T-helper 1 cell treated with Interleukin-12 subunit alpha and Interleukin-12 subunit beta and Interleukin-4 antibody, amounts not matched to agents 30 μg/mL and 1 μg/mL, for 36 hours (primary cell): ENCODE results near the gene AKR1C8.
"Not testable (repeated sequence)": the region's sequence is repeated elsewhere in the genome, so short reads cannot be mapped to it uniquely, and the experiment has no call there.

Source experiments
- H3K27ac Mint-ChIP-seq: one replicate; pipeline ENCODE4 v1.8.0; 2021; ENCODE audit warnings: mild to moderate bottlenecking, mixed read lengths
- H3K27me3 Mint-ChIP-seq: one replicate; pipeline ENCODE4 v1.8.0; 2021; ENCODE audit warnings: low read depth, mixed read lengths
- H3K36me3 Mint-ChIP-seq: one replicate; pipeline ENCODE4 v1.8.0; 2021; ENCODE audit warnings: low read depth, mixed read lengths
- H3K4me1 Mint-ChIP-seq: one replicate; pipeline ENCODE4 v1.8.0; 2021; ENCODE audit warnings: low read depth, mixed read lengths
- H3K4me3 Mint-ChIP-seq: one replicate; pipeline ENCODE4 v1.8.0; 2021; ENCODE audit warnings: mild to moderate bottlenecking, moderate library complexity, mixed read lengths
- H3K9me3 Mint-ChIP-seq: one replicate; pipeline ENCODE4 v1.8.0; 2021; ENCODE audit warnings: mixed read lengths

The AKR1C8 gene

GRCh38 chr10:5195727-5196374, 10.9 kb upstream of the AKR1C8 start:
- H3K9me3 Mint-ChIP-seq: peaks cover 3% of the 10 kb centered on the region
- no peak overlapping the region for H3K4me3 Mint-ChIP-seq
- H3K27me3 Mint-ChIP-seq: no peaks in the 10 kb centered on the region
- H3K36me3 Mint-ChIP-seq: no peaks in the 10 kb centered on the region
- no peaks in the 10 kb centered on the region for H3K4me1 Mint-ChIP-seq
- H3K27ac Mint-ChIP-seq: no peak overlapping the region

DNA sequence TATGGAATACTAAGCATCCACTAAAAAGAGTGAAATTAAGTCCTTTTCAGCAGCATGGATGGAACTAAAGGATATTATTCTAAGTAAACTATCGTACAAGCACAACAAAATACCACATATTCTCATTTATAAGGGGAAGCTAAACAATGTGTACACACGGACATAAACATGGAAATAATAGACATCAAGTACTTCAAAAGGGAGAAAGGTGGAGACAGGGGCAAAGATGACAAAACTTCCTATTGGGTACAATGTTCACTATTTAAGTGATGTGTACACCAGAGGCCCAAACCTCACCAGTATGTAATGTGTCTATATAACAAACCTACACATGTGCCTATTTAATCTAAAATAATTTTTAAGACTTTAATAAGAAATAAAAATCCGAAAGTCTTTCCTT, 9.5 kb upstream of the AKR1C8 start:
- H3K4me1 Mint-ChIP-seq: no peaks in the 10 kb centered on the region
- no peak overlapping the region for H3K4me3 Mint-ChIP-seq
- no peak overlapping the region for H3K27ac Mint-ChIP-seq
- H3K36me3 Mint-ChIP-seq: no peaks in the 10 kb centered on the region
- H3K27me3 Mint-ChIP-seq: no peaks in the 10 kb centered on the region
- H3K9me3 Mint-ChIP-seq: peaks cover 3% of the 10 kb centered on the region

DNA sequence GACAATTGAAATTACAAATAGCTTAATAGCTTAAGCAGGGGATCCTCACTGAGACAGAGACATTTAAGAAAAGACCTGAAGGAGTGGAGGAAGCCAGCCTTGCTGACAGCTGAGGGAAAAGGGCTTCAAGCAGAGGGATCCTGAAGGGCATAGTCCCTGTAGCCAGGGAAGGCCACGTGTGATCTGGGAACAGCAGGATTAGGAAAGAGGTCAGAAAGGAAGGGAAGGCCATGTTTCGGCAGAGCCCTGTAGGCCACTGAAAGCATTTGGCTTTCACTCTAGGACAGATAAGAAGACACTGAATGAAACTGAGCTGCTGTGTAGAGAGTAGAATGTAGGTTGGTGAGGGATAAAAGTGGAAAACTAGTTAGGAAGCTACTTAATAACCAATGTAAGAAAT, 3.4 kb upstream of the AKR1C8 start:
- Mint-ChIP-seq H3K27me3 (no peaks in the 10 kb centered on the region), H3K4me3 (no peak overlapping the region), H3K4me1 (no peaks in the 10 kb centered on the region), H3K9me3 (no peaks in the 10 kb centered on the region), H3K36me3 (no peaks in the 10 kb centered on the region), H3K27ac (no peak overlapping the region)

GRCh38 chr10:5187867-5188266, 2.9 kb upstream of the AKR1C8 start:
- Mint-ChIP-seq H3K9me3 (no peaks in the 10 kb centered on the region), H3K4me1 (no peaks in the 10 kb centered on the region), H3K4me3 (no peak overlapping the region), H3K27me3 (no peaks in the 10 kb centered on the region), H3K36me3 (no peaks in the 10 kb centered on the region), H3K27ac (no peak overlapping the region)

- Mint-ChIP-seq H3K9me3 (no peaks in the 10 kb centered on the region), H3K36me3 (no peaks in the 10 kb centered on the region), H3K4me1 (no peaks in the 10 kb centered on the region), H3K4me3 (no peak overlapping the region), H3K27ac (no peak overlapping the region), H3K27me3 (no peaks in the 10 kb centered on the region)
These were observed 1.0 kb downstream of the AKR1C8 start for GRCh38 chr10:5183923-5184322.

GRCh38 chr10:5180503-5180902, 4.4 kb downstream of the AKR1C8 start:
- H3K9me3 Mint-ChIP-seq, H3K27ac Mint-ChIP-seq, H3K4me3 Mint-ChIP-seq, H3K4me1 Mint-ChIP-seq, H3K27me3 Mint-ChIP-seq, H3K36me3 Mint-ChIP-seq: not testable (repeated sequence)

DNA sequence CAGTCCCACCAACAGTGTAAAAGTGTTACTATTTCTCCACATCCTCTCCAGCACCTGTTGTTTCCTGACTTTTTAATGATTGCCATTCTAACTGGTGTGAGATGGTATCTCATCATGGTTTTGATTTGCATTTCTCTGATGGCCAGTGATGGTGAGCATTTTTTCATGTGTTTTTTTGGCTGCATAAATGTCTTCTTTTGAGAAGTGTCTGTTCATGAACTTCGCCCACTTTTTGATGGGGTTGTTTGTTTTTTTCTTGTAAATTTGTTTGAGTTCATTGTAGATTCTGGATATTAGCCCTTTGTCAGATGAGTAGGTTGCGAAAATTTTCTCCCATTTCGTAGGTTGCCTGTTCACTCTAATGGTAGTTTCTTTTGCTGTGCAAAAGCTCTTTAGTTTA, 9.4 kb downstream of the AKR1C8 start:
- H3K27me3 Mint-ChIP-seq, H3K4me3 Mint-ChIP-seq, H3K27ac Mint-ChIP-seq, H3K9me3 Mint-ChIP-seq, H3K36me3 Mint-ChIP-seq, H3K4me1 Mint-ChIP-seq: not testable (repeated sequence)

- Mint-ChIP-seq H3K9me3 (peaks cover 35% of the 10 kb centered on the region), H3K36me3 (peaks cover 2% of the 10 kb centered on the region), H3K27ac (no peak overlapping the region), H3K4me3 (no peak overlapping the region), H3K4me1 (peaks cover 6% of the 10 kb centered on the region), H3K27me3 (peaks cover 6% of the 10 kb centered on the region)
These were observed 16.0 kb downstream of the AKR1C8 start for GRCh38 chr10:5168897-5169420.

DNA sequence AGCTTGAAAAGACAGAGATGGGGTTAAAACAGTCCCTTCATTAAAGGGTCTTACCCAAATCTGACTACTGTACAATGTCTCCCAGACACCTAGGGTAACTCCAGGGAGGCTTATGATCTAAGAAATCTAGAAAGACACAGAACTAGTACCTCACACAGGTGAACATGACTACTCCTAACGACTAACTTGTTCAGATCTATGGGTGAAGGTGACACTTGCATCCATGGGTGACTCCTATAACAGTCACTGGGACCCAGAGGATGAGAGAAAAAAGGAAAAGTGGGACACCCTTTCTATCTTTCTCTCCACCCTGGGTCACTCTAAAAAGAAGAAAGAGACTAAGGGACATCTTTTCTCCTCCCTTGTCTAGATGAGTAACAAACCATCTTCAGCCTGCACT, 19.2 kb downstream of the AKR1C8 start:
- no peak overlapping the region for H3K4me3 Mint-ChIP-seq
- peaks cover 2% of the 10 kb centered on the region for H3K36me3 Mint-ChIP-seq
- H3K27ac Mint-ChIP-seq: no peak overlapping the region
- no peaks in the 10 kb centered on the region for H3K27me3 Mint-ChIP-seq
- H3K4me1 Mint-ChIP-seq: peaks cover 6% of the 10 kb centered on the region
- H3K9me3 Mint-ChIP-seq: peaks cover 61% of the 10 kb centered on the region

DNA sequence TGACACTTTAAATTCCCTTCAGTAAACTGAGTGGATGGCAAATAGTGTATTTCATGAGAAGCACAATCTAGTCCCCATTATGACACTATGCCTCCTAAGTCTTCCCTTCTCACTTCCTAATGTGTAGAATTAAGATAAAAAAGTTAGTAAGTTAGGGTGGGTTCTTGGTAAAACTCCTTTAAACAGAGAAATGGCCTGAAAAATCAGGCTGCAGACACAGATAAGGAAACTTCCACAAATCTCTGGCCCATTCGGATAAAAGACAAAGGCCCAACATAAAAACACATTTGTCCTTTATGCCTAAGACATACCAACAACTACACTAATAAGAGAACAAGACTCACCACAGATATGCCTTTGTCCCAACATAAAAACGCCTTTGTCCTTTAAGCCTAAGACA, 21.5 kb downstream of the AKR1C8 start:
- Mint-ChIP-seq H3K36me3 (no peaks in the 10 kb centered on the region), H3K9me3 (peaks cover 61% of the 10 kb centered on the region), H3K27ac (no peak overlapping the region)

GRCh38 chr10:5159126-5159525, 25.8 kb downstream of the AKR1C8 start:
- no peaks in the 10 kb centered on the region for H3K4me1 Mint-ChIP-seq
- no peaks in the 10 kb centered on the region for H3K36me3 Mint-ChIP-seq
- no peak overlapping the region for H3K4me3 Mint-ChIP-seq
- no peaks in the 10 kb centered on the region for H3K27me3 Mint-ChIP-seq
- peaks cover 29% of the 10 kb centered on the region for H3K9me3 Mint-ChIP-seq
- no peak overlapping the region for H3K27ac Mint-ChIP-seq

More for the DNA sequence above, 21.5 kb downstream of the AKR1C8 start:
- H3K27me3 Mint-ChIP-seq: no peaks in the 10 kb centered on the region
- no peak overlapping the region for H3K4me3 Mint-ChIP-seq
- H3K4me1 Mint-ChIP-seq: peaks cover 3% of the 10 kb centered on the region

DNA sequence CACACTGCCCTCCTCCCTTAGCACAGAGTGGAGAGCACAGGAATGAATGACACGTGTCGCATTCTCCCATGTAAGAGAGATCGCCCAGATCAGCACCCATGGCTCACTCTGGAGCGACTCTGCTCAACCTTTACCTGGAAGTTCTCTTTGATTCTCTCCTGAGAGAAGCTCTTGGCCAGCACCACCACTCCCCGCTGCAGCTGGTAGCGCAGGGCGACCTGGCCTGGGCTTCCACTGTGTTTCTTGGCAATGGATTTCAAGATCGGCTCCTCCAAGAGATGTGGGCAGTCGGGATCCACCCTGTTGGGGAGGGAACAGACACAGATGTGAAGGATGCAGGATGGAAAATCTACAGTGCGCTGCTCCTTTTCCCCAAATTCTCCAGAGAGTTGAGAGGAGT, 27.4 kb downstream of the AKR1C8 start:
- H3K27me3 Mint-ChIP-seq: no peaks in the 10 kb centered on the region
- no peaks in the 10 kb centered on the region for H3K36me3 Mint-ChIP-seq
- peaks cover 15% of the 10 kb centered on the region for H3K9me3 Mint-ChIP-seq
- H3K27ac Mint-ChIP-seq: no peak overlapping the region
- H3K4me1 Mint-ChIP-seq: no peaks in the 10 kb centered on the region
- no peak overlapping the region for H3K4me3 Mint-ChIP-seq

GRCh38 chr10:5155951-5156350, 29.0 kb downstream of the AKR1C8 start:
- Mint-ChIP-seq H3K27ac (no peak overlapping the region), H3K4me3 (no peak overlapping the region), H3K9me3 (peaks cover 6% of the 10 kb centered on the region), H3K4me1 (no peaks in the 10 kb centered on the region), H3K27me3 (no peaks in the 10 kb centered on the region), H3K36me3 (no peaks in the 10 kb centered on the region)

DNA sequence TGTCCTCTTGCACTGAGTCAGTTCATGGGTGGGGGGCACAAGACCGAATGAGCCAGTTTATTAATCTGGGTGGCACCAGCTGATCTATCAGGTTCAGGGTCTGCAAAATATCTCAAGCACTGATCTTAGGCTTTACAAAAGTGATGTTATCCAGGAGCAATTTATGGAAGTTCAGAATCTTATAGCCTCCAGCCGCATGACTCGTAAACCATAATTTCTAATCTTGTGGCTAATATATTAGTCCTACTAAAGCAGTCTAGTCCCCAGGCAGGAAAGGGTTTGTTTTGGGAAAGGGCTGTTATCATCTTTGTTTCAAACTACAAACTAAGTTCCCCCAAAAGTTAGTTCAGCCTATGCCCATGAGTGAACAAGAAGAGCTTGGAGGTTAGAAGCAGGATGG, 33.9 kb downstream of the AKR1C8 start:
- Mint-ChIP-seq H3K27ac (no peak overlapping the region), H3K4me1 (no peaks in the 10 kb centered on the region)

GRCh38 chr10:5148678-5149032, 36.3 kb downstream of the AKR1C8 start:
- no peak overlapping the region for H3K27ac Mint-ChIP-seq
- H3K27me3 Mint-ChIP-seq: no peaks in the 10 kb centered on the region
- H3K4me1 Mint-ChIP-seq: no peaks in the 10 kb centered on the region
- H3K9me3 Mint-ChIP-seq: peaks cover 19% of the 10 kb centered on the region
- no peaks in the 10 kb centered on the region for H3K36me3 Mint-ChIP-seq
- no peak overlapping the region for H3K4me3 Mint-ChIP-seq

More for the DNA sequence above, 33.9 kb downstream of the AKR1C8 start:
- peaks cover 19% of the 10 kb centered on the region for H3K9me3 Mint-ChIP-seq
- no peaks in the 10 kb centered on the region for H3K36me3 Mint-ChIP-seq
- H3K4me3 Mint-ChIP-seq: no peak overlapping the region
- H3K27me3 Mint-ChIP-seq: no peaks in the 10 kb centered on the region
